Measurements from ENCODE around the gene RB1. TPM values are rescaled to one million over a fixed set of nuclear protein-coding genes. Genes with fewer than 3 reads are reported as not detected.

RB1 gene
- total RNA-seq, 2 donors from 2014 or later: 36.0 to 40.3 TPM

DNA sequence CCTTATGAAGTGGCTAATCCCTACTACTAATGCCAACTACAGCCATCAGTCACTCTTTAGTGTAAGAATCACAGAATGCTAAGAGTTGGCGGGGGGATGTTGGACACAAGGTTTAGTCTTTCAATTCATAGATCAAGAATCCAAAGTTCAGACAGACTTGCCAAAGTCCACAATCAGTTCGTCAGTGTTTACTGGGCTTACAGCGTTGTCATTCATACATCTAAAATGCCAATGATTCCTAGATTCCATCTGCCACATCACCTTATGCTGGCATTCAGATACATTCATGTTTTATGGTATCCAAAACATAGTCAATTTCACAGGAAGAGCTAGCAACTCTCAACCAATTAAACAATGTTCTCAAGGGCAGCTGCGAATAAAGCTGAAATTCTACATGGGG is 211.2 kb downstream of the RB1 start:
- Mint-ChIP-seq H3K9me3 (no peaks in the 10 kb centered on the region), H3K27ac (no peak overlapping the region), H3K4me3 (no peak overlapping the region), H3K36me3 (peaks cover 38% of the 10 kb centered on the region), H3K27me3 (no peaks in the 10 kb centered on the region), H3K4me1 (ENCODE audit: low read depth in 2 of 2) (peaks cover 19 to 38% of the 10 kb centered on the region in 2 donors)
- DNase-seq (ENCODE audit: low spot score) (no peak), ATAC-seq (no peak)

GRCh38 chr13:48515732-48516131 is 212.2 kb downstream of the RB1 start:
- Mint-ChIP-seq H3K4me1 (ENCODE audit: low read depth in 2 of 2) (peaks cover 11 to 29% of the 10 kb centered on the region in 2 donors), H3K9me3 (no peaks in the 10 kb centered on the region), H3K36me3 (peaks cover 34% of the 10 kb centered on the region), H3K4me3 (no peak overlapping the region), H3K27me3 (no peaks in the 10 kb centered on the region), H3K27ac (peak overlapping the region in 1 of 2 donors; percentile 35)
- DNase-seq (ENCODE audit: low spot score) (no peak), ATAC-seq (no peak)

DNA sequence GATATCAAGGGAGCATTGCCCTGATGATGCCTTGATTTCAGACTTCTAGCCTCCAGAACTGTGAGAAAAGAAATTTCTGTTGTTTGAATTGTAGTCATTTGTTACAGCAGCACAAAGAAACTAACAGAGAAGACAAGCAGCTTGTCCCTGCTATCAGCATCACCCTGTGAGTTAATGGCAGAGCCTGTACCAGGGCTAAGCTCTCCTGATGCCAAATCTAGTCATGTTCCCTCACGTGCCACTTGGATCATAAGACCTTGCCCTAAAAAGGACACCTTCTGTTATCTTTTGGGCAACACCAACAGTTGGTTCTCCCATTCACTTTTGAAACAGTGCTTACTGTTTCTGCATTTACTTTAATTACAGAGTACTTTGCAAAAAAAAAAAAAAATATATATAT is 214.5 kb downstream of the RB1 start:
- Mint-ChIP-seq H3K4me3 (no peak overlapping the region), H3K27ac (no peak overlapping the region), H3K27me3 (no peaks in the 10 kb centered on the region), H3K9me3 (no peaks in the 10 kb centered on the region), H3K4me1 (ENCODE audit: low read depth in 2 of 2) (peaks cover 11 to 21% of the 10 kb centered on the region in 2 donors), H3K36me3 (peaks cover 33% of the 10 kb centered on the region)
- ATAC-seq: no peak
- DNase-seq (ENCODE audit: low spot score): no peak

DNA sequence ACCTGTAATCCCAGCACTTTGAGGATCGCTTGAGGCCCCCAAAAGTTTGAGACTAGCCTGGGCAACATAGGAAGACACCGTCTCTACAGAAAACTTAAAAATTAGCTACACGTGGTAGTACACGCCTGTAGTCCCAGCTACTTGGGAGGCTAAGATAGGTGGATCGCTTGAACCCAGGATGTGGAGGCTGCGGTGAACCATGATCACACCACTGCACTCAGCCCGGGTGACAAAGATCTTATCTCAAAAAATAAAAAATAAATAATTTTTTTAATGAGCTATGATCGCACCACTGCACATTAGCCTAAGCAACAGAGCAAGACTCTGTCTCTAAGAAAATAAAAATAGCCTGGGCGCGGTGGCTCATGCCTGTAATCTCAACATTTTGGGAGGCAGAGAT is 222.7 kb downstream of the RB1 start:
- ATAC-seq (peak in 1 of 2 donors; percentile 84), DNase-seq (ENCODE audit: low spot score) (no peak)
- Mint-ChIP-seq H3K27ac (peak overlapping the region; percentile 41 to 54), H3K4me1 (ENCODE audit: low read depth in 2 of 2) (peaks cover 23 to 54% of the 10 kb centered on the region in 2 donors), H3K4me3 (peak overlapping the region; percentile 51), H3K36me3 (no peaks in the 10 kb centered on the region), H3K27me3 (no peaks in the 10 kb centered on the region), H3K9me3 (no peaks in the 10 kb centered on the region)

DNA sequence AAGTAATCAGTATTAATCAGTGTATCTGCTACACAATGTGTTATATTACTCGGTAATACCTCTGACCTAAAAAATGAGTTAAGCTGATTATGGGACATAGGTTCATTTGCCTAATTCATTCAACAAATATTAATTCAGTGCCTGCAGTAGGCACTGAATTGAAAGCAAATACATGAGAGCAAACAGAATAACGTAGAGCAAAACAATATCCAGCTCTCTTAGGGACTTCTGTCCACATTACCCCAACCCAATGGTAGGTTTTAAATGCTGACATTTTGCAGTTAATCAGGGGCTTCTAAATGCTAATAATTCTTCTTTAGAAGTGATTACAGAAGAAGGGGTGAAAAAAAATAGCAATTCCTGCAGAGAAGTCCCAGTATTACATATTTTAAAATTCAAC is 224.4 kb downstream of the RB1 start:
- no peaks in the 10 kb centered on the region for H3K27me3 Mint-ChIP-seq
- no peaks in the 10 kb centered on the region for H3K36me3 Mint-ChIP-seq
- ATAC-seq (no peak), DNase-seq (ENCODE audit: low spot score) (no peak)
- H3K9me3 Mint-ChIP-seq: no peaks in the 10 kb centered on the region
- peak overlapping the region; percentile 93 to 98 for H3K27ac Mint-ChIP-seq
- H3K4me3 Mint-ChIP-seq: peak overlapping the region; percentile 89
- peaks cover 34 to 61% of the 10 kb centered on the region in 2 donors for H3K4me1 Mint-ChIP-seq (ENCODE audit: low read depth in 2 of 2)

- Mint-ChIP-seq H3K4me3 (peak overlapping the region; percentile 89), H3K9me3 (no peaks in the 10 kb centered on the region), H3K4me1 (ENCODE audit: low read depth in 2 of 2) (peaks cover 31 to 68% of the 10 kb centered on the region in 2 donors), H3K27ac (peak overlapping the region; percentile 93 to 98), H3K36me3 (no peaks in the 10 kb centered on the region), H3K27me3 (no peaks in the 10 kb centered on the region)
- no peak for DNase-seq (ENCODE audit: low spot score)
- no peak for ATAC-seq
These were observed 225.2 kb downstream of the RB1 start for GRCh38 chr13:48528720-48529119.

GRCh38 chr13:48530833-48531232 is 227.3 kb downstream of the RB1 start:
- ATAC-seq (no peak), DNase-seq (ENCODE audit: low spot score) (no peak)
- no peaks in the 10 kb centered on the region for H3K36me3 Mint-ChIP-seq
- H3K9me3 Mint-ChIP-seq: peaks cover 4% of the 10 kb centered on the region
- H3K27me3 Mint-ChIP-seq: no peaks in the 10 kb centered on the region
- peaks cover 30 to 62% of the 10 kb centered on the region in 2 donors for H3K4me1 Mint-ChIP-seq (ENCODE audit: low read depth in 2 of 2)
- H3K27ac Mint-ChIP-seq: peak overlapping the region; percentile 93 to 98
- peak overlapping the region; percentile 89 for H3K4me3 Mint-ChIP-seq

Other genes with a start within 250 kb of the RB1 start
- gene MED4, start 208.6 kb upstream of the RB1 start, total RNA-seq: 10 to 100 TPM; 50.2 to 56.5 TPM
- 100 to 1,000 TPM in 1 of 2 donors, 10 to 100 TPM in 1; 97.0 to 166 TPM for gene ITM2B, start 70.5 kb upstream of the RB1 start, total RNA-seq
- 10 to 100 TPM; 16.5 to 26.5 TPM for gene LPAR6, start 109.4 kb downstream of the RB1 start, total RNA-seq
- 10 to 100 TPM; 29.8 to 31.2 TPM for gene RCBTB2, start 229.3 kb downstream of the RB1 start, total RNA-seq

Data from natural killer cell treated with Interleukin-12 subunit alpha and Interleukin-12 subunit beta and Interleukin-15 and Interleukin-18, amount 100 ng/mL, for 72 hours (primary cell).